ENCODE measurements around the gene PKM.
"Not testable (repeated sequence)": the region's sequence is repeated elsewhere in the genome, so short reads cannot be mapped to it uniquely, and the experiment has no call there.

The PKM gene

DNA sequence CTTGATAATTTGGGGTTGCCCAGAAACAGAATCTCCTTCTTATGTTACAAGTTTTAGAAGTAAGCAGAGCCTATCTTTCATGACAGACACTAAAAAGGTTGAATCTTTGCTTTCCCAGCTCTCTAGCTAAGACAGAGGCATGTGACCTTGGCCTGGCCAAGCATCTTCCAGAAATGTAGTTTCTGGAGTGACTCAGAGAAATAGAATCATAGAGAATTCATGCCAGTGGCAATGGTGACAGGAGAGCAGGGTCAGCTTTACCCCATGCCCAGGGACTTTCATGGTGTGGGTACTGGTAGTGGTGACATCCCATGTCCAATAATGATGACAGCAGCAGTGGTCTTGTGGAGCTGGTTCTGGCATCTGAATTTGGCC is 45.3 kb upstream of the PKM start:
- H3K27ac ChIP-seq (replicated peaks): no peak overlapping the region
- no peak for DNase-seq (ENCODE audit: low read depth in 1 of 2, low spot score in 1 of 2)

DNA sequence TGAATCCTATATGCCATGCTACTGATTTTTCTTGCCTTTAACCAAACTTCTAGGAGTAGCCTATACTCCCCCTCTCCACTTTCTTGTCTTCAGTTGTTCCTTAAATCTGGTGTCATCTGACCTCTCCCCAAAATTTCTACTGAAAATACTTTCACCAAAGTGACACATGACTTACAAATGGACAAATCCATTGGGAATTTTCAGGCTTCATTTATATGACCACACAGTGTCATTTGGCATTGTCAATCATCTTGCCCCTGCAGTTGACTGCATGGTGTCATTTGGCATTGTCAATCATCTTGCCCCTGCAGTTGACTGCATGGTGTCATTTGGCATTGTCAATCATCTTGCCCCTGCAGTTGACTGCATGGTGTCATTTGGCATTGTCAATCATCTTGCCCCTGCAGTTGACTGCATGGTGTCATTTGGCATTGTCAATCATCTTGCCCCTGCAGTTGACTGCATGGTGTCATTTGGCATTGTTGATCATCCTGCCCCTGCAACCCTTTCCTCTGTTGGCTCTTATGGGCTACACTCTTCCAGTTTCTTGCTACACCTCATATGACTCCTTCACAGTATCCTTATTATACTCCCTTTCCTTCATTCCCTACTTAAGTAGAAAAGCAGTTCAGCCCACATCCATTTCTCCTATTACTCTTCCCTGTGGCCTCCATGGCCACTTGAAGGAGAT is 44.8 kb upstream of the PKM start:
- not testable (repeated sequence) for DNase-seq (ENCODE audit: low read depth in 1 of 2, low spot score in 1 of 2); H3K27ac ChIP-seq (replicated peaks); H3K27me3 ChIP-seq (ENCODE audit: insufficient read depth, poor library complexity, severe bottlenecking); H3K4me3 ChIP-seq (replicated peaks; ENCODE audit: insufficient read depth, low read length)

More for the DNA sequence above, 45.3 kb upstream of the PKM start:
- no peak overlapping the region for H3K4me3 ChIP-seq (replicated peaks; ENCODE audit: insufficient read depth, low read length)
- TF ChIP-seq, protein P1, sequence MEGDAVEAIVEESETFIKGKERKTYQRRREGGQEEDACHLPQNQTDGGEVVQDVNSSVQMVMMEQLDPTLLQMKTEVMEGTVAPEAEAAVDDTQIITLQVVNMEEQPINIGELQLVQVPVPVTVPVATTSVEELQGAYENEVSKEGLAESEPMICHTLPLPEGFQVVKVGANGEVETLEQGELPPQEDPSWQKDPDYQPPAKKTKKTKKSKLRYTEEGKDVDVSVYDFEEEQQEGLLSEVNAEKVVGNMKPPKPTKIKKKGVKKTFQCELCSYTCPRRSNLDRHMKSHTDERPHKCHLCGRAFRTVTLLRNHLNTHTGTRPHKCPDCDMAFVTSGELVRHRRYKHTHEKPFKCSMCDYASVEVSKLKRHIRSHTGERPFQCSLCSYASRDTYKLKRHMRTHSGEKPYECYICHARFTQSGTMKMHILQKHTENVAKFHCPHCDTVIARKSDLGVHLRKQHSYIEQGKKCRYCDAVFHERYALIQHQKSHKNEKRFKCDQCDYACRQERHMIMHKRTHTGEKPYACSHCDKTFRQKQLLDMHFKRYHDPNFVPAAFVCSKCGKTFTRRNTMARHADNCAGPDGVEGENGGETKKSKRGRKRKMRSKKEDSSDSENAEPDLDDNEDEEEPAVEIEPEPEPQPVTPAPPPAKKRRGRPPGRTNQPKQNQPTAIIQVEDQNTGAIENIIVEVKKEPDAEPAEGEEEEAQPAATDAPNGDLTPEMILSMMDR (IDR thresholded peaks at IDR 0.05; ENCODE audit: insufficient read depth, low read length): no peak
- no peak for TF ChIP-seq SPI1 (IDR thresholded peaks at IDR 0.05; ENCODE audit: borderline replicate concordance, low read depth)
- TF ChIP-seq, protein P2, sequence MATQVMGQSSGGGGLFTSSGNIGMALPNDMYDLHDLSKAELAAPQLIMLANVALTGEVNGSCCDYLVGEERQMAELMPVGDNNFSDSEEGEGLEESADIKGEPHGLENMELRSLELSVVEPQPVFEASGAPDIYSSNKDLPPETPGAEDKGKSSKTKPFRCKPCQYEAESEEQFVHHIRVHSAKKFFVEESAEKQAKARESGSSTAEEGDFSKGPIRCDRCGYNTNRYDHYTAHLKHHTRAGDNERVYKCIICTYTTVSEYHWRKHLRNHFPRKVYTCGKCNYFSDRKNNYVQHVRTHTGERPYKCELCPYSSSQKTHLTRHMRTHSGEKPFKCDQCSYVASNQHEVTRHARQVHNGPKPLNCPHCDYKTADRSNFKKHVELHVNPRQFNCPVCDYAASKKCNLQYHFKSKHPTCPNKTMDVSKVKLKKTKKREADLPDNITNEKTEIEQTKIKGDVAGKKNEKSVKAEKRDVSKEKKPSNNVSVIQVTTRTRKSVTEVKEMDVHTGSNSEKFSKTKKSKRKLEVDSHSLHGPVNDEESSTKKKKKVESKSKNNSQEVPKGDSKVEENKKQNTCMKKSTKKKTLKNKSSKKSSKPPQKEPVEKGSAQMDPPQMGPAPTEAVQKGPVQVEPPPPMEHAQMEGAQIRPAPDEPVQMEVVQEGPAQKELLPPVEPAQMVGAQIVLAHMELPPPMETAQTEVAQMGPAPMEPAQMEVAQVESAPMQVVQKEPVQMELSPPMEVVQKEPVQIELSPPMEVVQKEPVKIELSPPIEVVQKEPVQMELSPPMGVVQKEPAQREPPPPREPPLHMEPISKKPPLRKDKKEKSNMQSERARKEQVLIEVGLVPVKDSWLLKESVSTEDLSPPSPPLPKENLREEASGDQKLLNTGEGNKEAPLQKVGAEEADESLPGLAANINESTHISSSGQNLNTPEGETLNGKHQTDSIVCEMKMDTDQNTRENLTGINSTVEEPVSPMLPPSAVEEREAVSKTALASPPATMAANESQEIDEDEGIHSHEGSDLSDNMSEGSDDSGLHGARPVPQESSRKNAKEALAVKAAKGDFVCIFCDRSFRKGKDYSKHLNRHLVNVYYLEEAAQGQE (IDR thresholded peaks at IDR 0.05; ENCODE audit: insufficient replicate concordance, low read depth): no peak
- no peaks in the 10 kb centered on the region for H3K27me3 ChIP-seq (ENCODE audit: insufficient read depth, poor library complexity, severe bottlenecking)

DNA sequence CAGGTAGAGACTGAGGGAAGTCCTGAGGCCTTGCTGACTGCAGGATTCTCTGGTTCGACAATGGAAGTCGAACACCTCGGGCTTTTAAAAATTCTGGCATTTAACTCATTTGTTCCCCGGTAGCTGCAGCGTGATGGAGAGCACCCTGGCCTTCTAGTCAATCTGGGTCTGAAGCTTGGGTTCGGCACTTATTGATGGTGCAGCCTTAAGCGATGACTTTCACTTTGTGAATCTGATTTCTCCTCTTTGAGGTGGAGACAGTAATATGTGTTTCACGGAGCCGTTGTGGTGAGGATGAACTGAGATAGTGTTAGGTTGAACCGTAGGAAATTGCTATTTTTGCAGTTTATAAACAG is 42.0 kb upstream of the PKM start:
- Histone ChIP-seq H3K27me3 (ENCODE audit: insufficient read depth, poor library complexity, severe bottlenecking) (no peaks in the 10 kb centered on the region), H3K4me3 (replicated peaks; ENCODE audit: insufficient read depth, low read length) (peak overlapping the region; percentile 94), H3K27ac (replicated peaks) (peak overlapping the region; percentile 14)
- DNase-seq (ENCODE audit: low read depth in 1 of 2, low spot score in 1 of 2): no peak
- TF ChIP-seq, protein P1 (IDR thresholded peaks at IDR 0.05; ENCODE audit: insufficient read depth, low read length): no peak
- TF ChIP-seq, protein P2 (IDR thresholded peaks at IDR 0.05; ENCODE audit: insufficient replicate concordance, low read depth): no peak
- TF ChIP-seq GABPA (IDR thresholded peaks at IDR 0.05; ENCODE audit: low read depth) (no peak), SPI1 (IDR thresholded peaks at IDR 0.05; ENCODE audit: borderline replicate concordance, low read depth) (no peak), POLR2AphosphoS5 (IDR thresholded peaks at IDR 0.05; ENCODE audit: low read depth) (no peak)

DNA sequence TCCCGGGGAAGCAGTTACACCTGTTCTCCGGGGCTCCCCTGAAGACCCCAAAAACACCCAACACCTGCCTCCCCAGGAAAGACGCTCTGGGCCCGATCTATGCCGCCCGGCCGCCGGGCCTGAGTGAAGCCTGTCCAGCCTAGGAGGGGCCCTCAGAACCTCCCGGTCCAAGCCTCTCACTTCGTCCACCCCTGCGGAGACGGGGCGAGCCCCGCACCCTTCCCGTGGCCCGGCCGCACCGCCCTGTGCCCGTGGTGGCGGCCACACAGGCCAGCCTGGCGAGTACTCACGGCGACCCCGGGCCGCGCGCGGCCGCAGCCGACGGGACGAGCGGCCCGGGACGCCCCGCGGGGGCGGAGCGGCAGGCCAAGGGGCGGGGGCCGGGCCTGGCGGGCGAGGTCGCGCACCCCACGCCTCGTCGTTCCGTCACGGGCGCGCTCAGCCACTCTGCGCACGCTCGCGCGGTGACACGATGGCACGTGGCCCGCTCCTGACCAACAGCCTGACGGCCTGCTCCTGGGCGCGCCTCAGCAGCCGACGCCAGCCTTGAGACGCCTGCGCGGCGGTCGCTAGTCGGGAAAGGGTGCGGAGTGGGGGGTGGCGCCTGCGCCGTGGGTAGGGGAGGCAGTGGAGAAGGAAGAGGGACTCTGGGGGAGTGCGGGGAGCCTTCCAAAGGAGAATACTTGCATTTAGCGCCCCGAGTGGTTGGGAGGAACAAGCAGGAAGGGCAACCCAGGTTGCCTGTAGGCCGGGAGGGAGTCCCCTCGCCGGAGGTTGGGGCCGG is 41.4 kb upstream of the PKM start, which contains the start of gene PARP6:
Gene PARP6 (minus strand): TSS at position 342 of the 784 bp plus-strand sequence. CDS start 5,077 bp downstream, outside the sequence.
- Histone ChIP-seq H3K27me3 (ENCODE audit: insufficient read depth, poor library complexity, severe bottlenecking) (no peaks in the 10 kb centered on the region), H3K27ac (replicated peaks) (peak within 1 kb of the TSS; percentile 81), H3K4me3 (replicated peaks; ENCODE audit: insufficient read depth, low read length) (peak within 1 kb of the TSS; percentile 94)
- peak; percentile 96 to 99 for DNase-seq (ENCODE audit: low read depth in 1 of 2, low spot score in 1 of 2)
- TF ChIP-seq SPI1 (IDR thresholded peaks at IDR 0.05; ENCODE audit: borderline replicate concordance, low read depth) (peak; percentile 36; the same call in 1 of the 2 replicates), POLR2AphosphoS5 (IDR thresholded peaks at IDR 0.05; ENCODE audit: low read depth) (no peak; the same call in 1 of the 2 replicates), GABPA (IDR thresholded peaks at IDR 0.05; ENCODE audit: low read depth) (no peak)
- TF ChIP-seq, protein P1 (IDR thresholded peaks at IDR 0.05; ENCODE audit: insufficient read depth, low read length): peak; percentile 41
- TF ChIP-seq, protein P2 (IDR thresholded peaks at IDR 0.05; ENCODE audit: insufficient replicate concordance, low read depth): no peak
